K562 (cell line): ENCODE measurements around the gene CPLANE2. TPM values are rescaled to one million over a fixed set of nuclear protein-coding genes. Genes with fewer than 3 reads are reported as not detected.

Experiments used
- ASH1L ChIP-seq: fragments of 450-650 bp; IDR thresholded peaks from 2 replicates; pipeline ENCODE4 v1.6.1; 2018; ENCODE audit warnings: borderline replicate concordance, mild to moderate bottlenecking, low read depth; ENCODE audit not compliant: partially characterized antibody
- E2F3 ChIP-seq: fragments of 250-450 bp; sonication (Bioruptor Pico); IDR thresholded peaks from 2 replicates; pipeline ENCODE4 v1.4.0; 2020; ENCODE audit warnings: mild to moderate bottlenecking
- FOXM1 ChIP-seq, 2 experiments: fragments of 450-650 bp in 1 of 2; sonication (generic) in 1 of 2; formaldehyde crosslinking in 1 of 2; IDR thresholded peaks; 2 replicates each; pipeline versions ENCODE4 v1.6.1 to v1.9.0; 2017 to 2022; ENCODE audit warnings: low read depth in 2 of 2, mild to moderate bottlenecking in 2 of 2, missing genetic modification reagents in 1 of 2, moderate library complexity in 1 of 2
- GMEB1 ChIP-seq: fragments of 250-450 bp; sonication (Bioruptor Pico); IDR thresholded peaks from 2 replicates; pipeline ENCODE4 v1.4.0; 2020; ENCODE audit warnings: mild to moderate bottlenecking
- HDAC1 ChIP-seq, 2 experiments: fragments of 450-650 bp; IDR thresholded peaks; 2 replicates each; pipeline ENCODE4 v1.6.1; 2016 to 2017; ENCODE audit warnings: inconsistent platforms in 1 of 2, mild to moderate bottlenecking in 1 of 2, moderate library complexity in 1 of 2
- KLF6 ChIP-seq: fragments of 250-450 bp; sonication (Bioruptor Pico); IDR thresholded peaks from 2 replicates; pipeline ENCODE4 v1.4.0; 2020; ENCODE audit warnings: mild to moderate bottlenecking, moderate library complexity, borderline replicate concordance
- MAFF ChIP-seq: IDR thresholded peaks from 2 replicates; pipeline ENCODE4 v1.6.1; 2012; ENCODE audit warnings: low read length, improper control_type of control experiment
- MECOM ChIP-seq: fragments of 250-450 bp; sonication (Bioruptor Pico); IDR thresholded peaks from 2 replicates; pipeline ENCODE4 v1.8.0; 2022; ENCODE audit warnings: inconsistent platforms
- NR2F6 ChIP-seq: fragments of 450-650 bp; formaldehyde crosslinking; IDR thresholded peaks from 2 replicates; pipeline ENCODE4 v1.4.0; 2020; ENCODE audit warnings: mild to moderate bottlenecking
- PHTF2 ChIP-seq: fragments of 250-450 bp; sonication (Bioruptor Pico); IDR thresholded peaks from 2 replicates; pipeline ENCODE4 v1.5.0; 2021; ENCODE audit warnings: mild to moderate bottlenecking
- POU5F1 ChIP-seq: fragments of 150-350 bp; IDR thresholded peaks from 2 replicates; pipeline ENCODE4 v1.6.1; 2014; ENCODE audit warnings: borderline replicate concordance, low read length, low read depth, mild to moderate bottlenecking; ENCODE audit not compliant: partially characterized antibody
- RBM39 ChIP-seq: fragments of 200-400 bp; formaldehyde crosslinking; optimal IDR thresholded peaks from 2 replicates; pipeline ENCODE3; 2018; ENCODE audit warnings: low read depth, low read length
- RFX5 ChIP-seq: IDR thresholded peaks from 2 replicates; pipeline ENCODE4 v1.6.1; 2011; ENCODE audit warnings: low read depth, mild to moderate bottlenecking, improper control_type of control experiment, low read length
- SNAPC5 ChIP-seq: fragments of 250-450 bp; sonication (Bioruptor Pico); IDR thresholded peaks from 2 replicates; pipeline ENCODE4 v1.8.0; 2021; ENCODE audit warnings: moderate library complexity, mild to moderate bottlenecking, inconsistent platforms
- SRSF7 ChIP-seq: fragments of 200-400 bp; formaldehyde crosslinking; optimal IDR thresholded peaks from 2 replicates; pipeline ENCODE3; 2017; ENCODE audit warnings: mild to moderate bottlenecking, low read depth, low read length
- TRIM25 ChIP-seq: fragments of 450-650 bp; IDR thresholded peaks from 2 replicates; pipeline ENCODE4 v1.7.0; 2016; ENCODE audit warnings: borderline replicate concordance
- TSC22D4 ChIP-seq: fragments of 450-650 bp; IDR thresholded peaks from 2 replicates; pipeline ENCODE4 v1.6.1; 2016; ENCODE audit warnings: missing genetic modification characterization, missing biosample characterization, control low read depth
- ZNF311 ChIP-seq: fragments of 250-450 bp; sonication (Bioruptor Pico); IDR thresholded peaks from 2 replicates; pipeline ENCODE4 v1.4.0; 2020; ENCODE audit warnings: mild to moderate bottlenecking, moderate library complexity
- ZNF79 ChIP-seq: fragments of 250-450 bp; sonication (Bioruptor Pico); IDR thresholded peaks from 2 replicates; pipeline ENCODE4 v1.4.0; 2020; ENCODE audit warnings: low read depth, mild to moderate bottlenecking, moderate library complexity
- polyA plus RNA-seq, 8 experiments: library from polyadenylated mRNA; depleted of rRNA in 4 of 8; stranded (reverse) in 5 of 8; unstranded in 3 of 8; fragments of >200 nt; fragmentation: Nextera tagmentation in 2 of 8; fragmentation: Illumina TruSeq in 1 of 8; extraction: Ambion mirVana in 2 of 8; extraction: Trizol in 1 of 8; gene quantifications; 2 replicates each; pipeline versions ENCODE4 v1.2.1 to v1.2.3, GENCODE V29; 2011 to 2014; ENCODE audit warnings: inconsistent platforms in 1 of 8, missing spikeins in 1 of 8
- total RNA-seq, 7 experiments: library from RNA; depleted of rRNA in 6 of 7; stranded (reverse); fragments of >200 nt in 6 of 7; fragmentation: Illumina TruSeq in 2 of 7; extraction: Trizol in 2 of 7; gene quantifications; 2 replicates each; pipeline versions ENCODE4 v1.2.1 to v1.2.3, GENCODE V29; 2011 to 2021; ENCODE audit warnings: low replicate concordance in 1 of 7
- TF ChIP-seq, protein P1 (sequence below): fragments of 450-650 bp; IDR thresholded peaks from one replicate; pipeline ENCODE4 v1.6.1; 2018; ENCODE audit warnings: mild to moderate bottlenecking, moderate library complexity; ENCODE audit not compliant: partially characterized antibody
- TF ChIP-seq, protein P2 (sequence below): fragments of 450-650 bp; formaldehyde crosslinking; IDR thresholded peaks from 2 replicates; pipeline ENCODE4 v1.4.0; 2020; ENCODE audit warnings: mild to moderate bottlenecking, mixed read lengths

CPLANE2 gene
- total and polyA plus RNA-seq, 9 of the 15 experiments (the other 6 are each of a cell fraction or from before 2014, with no cell fraction given) = 0.17 to 20.9 (median 8.1) TPM

DNA sequence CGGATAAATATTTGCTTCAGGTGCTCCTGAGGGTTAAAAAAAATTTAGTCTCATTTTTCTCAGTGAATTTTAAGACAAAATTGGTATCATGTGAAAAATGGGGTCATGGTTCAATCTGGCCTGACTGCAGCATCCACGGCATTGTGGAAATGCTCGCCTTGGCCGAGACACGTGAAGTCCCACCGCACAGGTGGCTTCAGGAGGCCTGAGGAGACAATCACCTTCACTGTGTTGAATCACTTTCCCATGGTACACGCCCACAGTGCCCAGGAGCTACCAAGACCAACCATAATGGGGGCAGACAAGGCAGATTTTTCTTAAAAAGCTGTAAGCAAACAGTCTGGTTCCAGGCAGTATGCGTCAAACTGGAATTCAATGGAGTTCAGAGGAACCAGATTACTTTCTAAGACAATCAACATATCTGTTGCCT, 11.0 kb upstream of the CPLANE2 start (continued):
- no peak for TF ChIP-seq TRIM25
- no peak for TF ChIP-seq SNAPC5 (CRISPR knock-in tag)
- no peak for TF ChIP-seq MAFF
- no peak for TF ChIP-seq TSC22D4 (tag)
- no peak for TF ChIP-seq PHTF2 (CRISPR knock-in tag)
- TF ChIP-seq FOXM1 (IDR thresholded peaks at IDR 0.05; ENCODE audit: low read depth) = no peak
- TF ChIP-seq FOXM1 (CRISPR knock-in tag; IDR thresholded peaks at IDR 0.05; ENCODE audit: low read depth) = no peak
- TF ChIP-seq KLF6 (CRISPR knock-in tag) = peak; percentile 55; the same call in 1 of the 2 replicates
- TF ChIP-seq ZNF79 (CRISPR knock-in tag) = 0 out of 2 replicates have a peak, but pooled peaks have one; percentile 29
- TF ChIP-seq ZNF311 (CRISPR knock-in tag) = peak; percentile 48; the same call in 1 of the 2 replicates
- no peak for TF ChIP-seq SRSF7
- no peak for TF ChIP-seq RBM39
- TF ChIP-seq POU5F1 = no peak
- TF ChIP-seq, protein P1, sequence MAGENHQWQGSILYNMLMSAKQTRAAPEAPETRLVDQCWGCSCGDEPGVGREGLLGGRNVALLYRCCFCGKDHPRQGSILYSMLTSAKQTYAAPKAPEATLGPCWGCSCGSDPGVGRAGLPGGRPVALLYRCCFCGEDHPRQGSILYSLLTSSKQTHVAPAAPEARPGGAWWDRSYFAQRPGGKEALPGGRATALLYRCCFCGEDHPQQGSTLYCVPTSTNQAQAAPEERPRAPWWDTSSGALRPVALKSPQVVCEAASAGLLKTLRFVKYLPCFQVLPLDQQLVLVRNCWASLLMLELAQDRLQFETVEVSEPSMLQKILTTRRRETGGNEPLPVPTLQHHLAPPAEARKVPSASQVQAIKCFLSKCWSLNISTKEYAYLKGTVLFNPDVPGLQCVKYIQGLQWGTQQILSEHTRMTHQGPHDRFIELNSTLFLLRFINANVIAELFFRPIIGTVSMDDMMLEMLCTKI = no peak
- TF ChIP-seq NR2F6 = peak; percentile 22; the same call in 1 of the 2 replicates
- no peak for TF ChIP-seq ASH1L
- no peak for TF ChIP-seq RFX5
- TF ChIP-seq, protein P2, sequence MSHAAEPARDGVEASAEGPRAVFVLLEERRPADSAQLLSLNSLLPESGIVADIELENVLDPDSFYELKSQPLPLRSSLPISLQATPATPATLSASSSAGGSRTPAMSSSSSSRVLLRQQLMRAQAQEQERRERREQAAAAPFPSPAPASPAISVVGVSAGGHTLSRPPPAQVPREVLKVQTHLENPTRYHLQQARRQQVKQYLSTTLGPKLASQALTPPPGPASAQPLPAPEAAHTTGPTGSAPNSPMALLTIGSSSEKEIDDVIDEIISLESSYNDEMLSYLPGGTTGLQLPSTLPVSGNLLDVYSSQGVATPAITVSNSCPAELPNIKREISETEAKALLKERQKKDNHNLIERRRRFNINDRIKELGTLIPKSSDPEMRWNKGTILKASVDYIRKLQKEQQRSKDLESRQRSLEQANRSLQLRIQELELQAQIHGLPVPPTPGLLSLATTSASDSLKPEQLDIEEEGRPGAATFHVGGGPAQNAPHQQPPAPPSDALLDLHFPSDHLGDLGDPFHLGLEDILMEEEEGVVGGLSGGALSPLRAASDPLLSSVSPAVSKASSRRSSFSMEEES (CRISPR knock-in tag) = no peak
- TF ChIP-seq HDAC1 (IDR thresholded peaks at IDR 0.05) = no peak
- TF ChIP-seq MECOM (CRISPR knock-in tag) = peak; percentile 44; the same call in 1 of the 2 replicates
- no peak for TF ChIP-seq GMEB1 (CRISPR knock-in tag)
- no peak for TF ChIP-seq E2F3
